Caco-2 (cell line): ENCODE data around the gene FRZB. TPM values are rescaled to one million over a fixed set of nuclear protein-coding genes. Genes with fewer than 3 reads are reported as not detected.

Source experiments
- Bru-seq: library from RNA; stranded (reverse); fragments of 400-500 nt; gene quantifications from one replicate; lab custom pipeline; 2021; lab: Mats Ljungman, UMichigan
- BruChase-seq, 2 experiments: library from RNA; stranded (reverse); fragments of 400-500 nt; gene quantifications; one replicate each; lab custom pipeline; 2021; lab: Mats Ljungman, UMichigan
- BruUV-seq: library from RNA; stranded (reverse); fragments of 400-500 nt; replicated peaks from 2 replicates; lab custom pipeline; 2021; lab: Mats Ljungman, UMichigan
- CTCF ChIA-PET: fragments of 300-600 bp; sonication (Branson Sonifier 250); formaldehyde crosslinking; loops from one replicate; lab custom pipeline; 2022; ENCODE audit warnings: antibody characterized with exemption; lab: Charles Lee
- POLR2A ChIA-PET: fragments of 300-600 bp; sonication (Branson Sonifier 250); formaldehyde crosslinking; loops from one replicate; lab custom pipeline; 2022; ENCODE audit warnings: antibody characterized with exemption; lab: Charles Lee
- DNase-seq, 2 experiments: peaks; one replicate each; pipeline versions ENCODE4 v3.0.0 to v3.0.0-alpha.2; 2020 to 2022
- H3K27me3 ChIP-seq: replicated peaks from 2 replicates; pipeline ENCODE4 v1.6.0; 2011; ENCODE audit warnings: low read length; ENCODE audit not compliant: control insufficient read depth, insufficient read depth
- H3K36me3 ChIP-seq: 2 replicates; pipeline ENCODE4 v1.5.1; 2011; ENCODE audit warnings: low read length; ENCODE audit not compliant: control insufficient read depth, insufficient read depth
- H3K4me1 ChIP-seq: fragments of 250-450 bp; sonication (Bioruptor Pico); 2 replicates; pipeline ENCODE4 v1.5.1; 2020; ENCODE audit warnings: mild to moderate bottlenecking
- H3K4me3 ChIP-seq: 2 replicates; pipeline ENCODE4 v1.5.1; 2011; ENCODE audit warnings: low read depth, mild to moderate bottlenecking, control low read depth, low read length
- H3K9me3 ChIP-seq: fragments of 250-450 bp; sonication (Bioruptor Pico); 2 replicates; pipeline ENCODE4 v1.5.1; 2020; ENCODE audit warnings: mild to moderate bottlenecking, moderate library complexity
- H3K27ac Mint-ChIP-seq: one replicate; pipeline ENCODE4 v1.8.0; 2022; ENCODE audit warnings: mixed read lengths; ENCODE audit not compliant: unreplicated experiment
- H3K27me3 Mint-ChIP-seq: one replicate; pipeline ENCODE4 v1.8.0; 2022; ENCODE audit warnings: mixed read lengths; ENCODE audit not compliant: insufficient read depth, unreplicated experiment
- H3K36me3 Mint-ChIP-seq: one replicate; pipeline ENCODE4 v1.8.0; 2022; ENCODE audit warnings: mild to moderate bottlenecking, mixed read lengths; ENCODE audit not compliant: insufficient read depth, unreplicated experiment
- H3K4me1 Mint-ChIP-seq: one replicate; pipeline ENCODE4 v1.8.0; 2022; ENCODE audit warnings: low read depth, mixed read lengths; ENCODE audit not compliant: unreplicated experiment
- H3K4me3 Mint-ChIP-seq: one replicate; pipeline ENCODE4 v1.8.0; 2022; ENCODE audit warnings: mild to moderate bottlenecking, moderate library complexity, mixed read lengths; ENCODE audit not compliant: unreplicated experiment
- H3K9me3 Mint-ChIP-seq: one replicate; pipeline ENCODE4 v1.8.0; 2022; ENCODE audit warnings: mixed read lengths; ENCODE audit not compliant: unreplicated experiment
- CTCF ChIP-seq, 2 experiments: fragments of 200-600 bp in 1 of 2; IDR thresholded peaks; 1 replicate in 1 of 2; 2 replicates in 1 of 2; pipeline versions ENCODE4 v1.5.1 to v1.8.0; 2011 to 2022; ENCODE audit warnings: antibody characterized with exemption in 1 of 2, control low read depth in 1 of 2, inconsistent platforms in 1 of 2, low read depth in 1 of 2, low read length in 1 of 2, mild to moderate bottlenecking in 1 of 2, moderate library complexity in 1 of 2; ENCODE audit not compliant: insufficient read depth in 1 of 2, severe bottlenecking in 1 of 2, unreplicated experiment in 1 of 2
- intact Hi-C: fragments of 100-400 bp; cut with micrococcal nuclease; formaldehyde crosslinking; loops from one replicate; pipeline ENCODE4 v1.10.0; 2022; ENCODE audit not compliant: unreplicated experiment
- long read RNA-seq: library from polyadenylated mRNA; stranded (forward); transcript quantifications from one replicate; pipeline ENCODE4 v2.0.0, GENCODE V29; 2022
- total RNA-seq: library from RNA; stranded (reverse); gene quantifications from 2 replicates; pipeline ENCODE4 v1.2.3, GENCODE V29; 2022

FRZB gene
- total RNA-seq (0.16 TPM in 1 of 2 replicates, not detected in the other), Bru-seq, nascent RNA (percentile 29 among the genes with signal in this experiment), BruChase-seq, experiment 1, labeled RNA remaining after a 2-hour chase (percentile 48 among the genes with signal in this experiment), BruChase-seq, experiment 2, labeled RNA remaining after a 6-hour chase (percentile 39 among the genes with signal in this experiment)
- long read RNA-seq: 0 reads

DNA sequence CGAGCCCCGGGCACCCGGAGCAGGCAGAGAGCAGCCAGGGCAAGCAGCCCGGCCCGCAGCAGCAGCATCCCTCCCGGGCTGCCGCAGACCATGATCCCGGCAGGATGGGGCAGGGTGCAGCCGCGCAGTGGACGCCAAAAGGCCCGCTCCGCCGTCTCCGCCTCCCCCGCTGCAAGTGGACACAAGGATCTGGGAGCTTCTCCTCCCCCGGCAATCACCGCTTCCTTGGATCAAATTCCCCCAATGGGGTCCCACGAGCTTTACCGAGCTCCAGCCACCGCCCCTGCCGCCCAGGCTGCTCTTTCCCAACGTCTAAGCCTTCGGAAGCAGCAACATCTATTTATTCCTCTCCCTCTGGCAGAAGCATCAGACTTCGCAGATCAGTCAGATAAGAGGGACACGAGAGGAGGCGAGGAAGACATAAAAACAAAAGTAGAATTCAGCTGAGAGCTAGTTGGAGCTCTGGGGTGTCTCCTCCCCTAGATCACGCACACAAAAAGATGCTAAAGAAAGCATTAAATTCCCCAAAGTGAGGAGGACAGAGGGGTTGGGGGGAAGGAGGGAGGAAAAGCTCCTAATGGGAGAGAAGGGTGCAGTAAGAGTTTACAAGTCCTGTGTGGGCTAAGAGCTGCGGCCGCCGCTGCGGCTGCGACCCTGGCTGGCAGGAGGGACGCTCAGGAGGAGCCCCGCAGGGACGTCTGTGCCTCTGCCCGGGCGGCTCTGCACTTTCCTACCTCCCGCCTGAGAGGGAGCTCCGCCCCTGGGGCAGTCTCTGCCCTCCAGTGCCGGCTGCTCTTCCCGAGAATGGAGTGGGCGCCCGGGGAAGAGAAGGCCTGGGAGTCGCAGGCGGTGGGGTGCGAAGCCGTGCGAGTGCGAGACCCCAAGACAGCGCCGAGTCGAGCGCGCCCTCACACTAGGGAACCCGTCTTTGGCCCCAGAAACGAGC, at the start of gene FRZB:
Gene FRZB, minus strand, starts transcription at position 177 of the 946 bp plus-strand sequence. Its CDS starts 85 bp downstream, at position 92.
- CTCF ChIA-PET: no interaction called here
- POLR2A ChIA-PET: no interaction called here
- no peaks in the 10 kb centered on the region for H3K36me3 Mint-ChIP-seq
- H3K4me3 Mint-ChIP-seq: no peak within 1 kb of the TSS
- H3K4me1 Mint-ChIP-seq: peaks cover 6% of the 10 kb centered on the region
- Histone ChIP-seq H3K36me3 (no peaks in the 10 kb centered on the region), H3K9me3 (no peaks in the 10 kb centered on the region), H3K4me3 (no peak within 1 kb of the TSS), H3K4me1 (peaks cover 2% of the 10 kb centered on the region; the same call in 1 of the 2 replicates), H3K27me3 (no peaks in the 10 kb centered on the region)
- BruUV-seq: no TSS peak
- no peaks in the 10 kb centered on the region for H3K27me3 Mint-ChIP-seq
- no peak for TF ChIP-seq CTCF (IDR thresholded peaks at IDR 0.05; ENCODE audit: insufficient read depth in 1 of 2, low read depth in 1 of 2, low read length in 1 of 2, severe bottlenecking in 1 of 2, unreplicated experiment in 1 of 2)
- intact Hi-C loops: no loop called here
- H3K27ac Mint-ChIP-seq: no peak within 1 kb of the TSS
- DNase-seq: no peak
- H3K9me3 Mint-ChIP-seq: no peaks in the 10 kb centered on the region

DNA sequence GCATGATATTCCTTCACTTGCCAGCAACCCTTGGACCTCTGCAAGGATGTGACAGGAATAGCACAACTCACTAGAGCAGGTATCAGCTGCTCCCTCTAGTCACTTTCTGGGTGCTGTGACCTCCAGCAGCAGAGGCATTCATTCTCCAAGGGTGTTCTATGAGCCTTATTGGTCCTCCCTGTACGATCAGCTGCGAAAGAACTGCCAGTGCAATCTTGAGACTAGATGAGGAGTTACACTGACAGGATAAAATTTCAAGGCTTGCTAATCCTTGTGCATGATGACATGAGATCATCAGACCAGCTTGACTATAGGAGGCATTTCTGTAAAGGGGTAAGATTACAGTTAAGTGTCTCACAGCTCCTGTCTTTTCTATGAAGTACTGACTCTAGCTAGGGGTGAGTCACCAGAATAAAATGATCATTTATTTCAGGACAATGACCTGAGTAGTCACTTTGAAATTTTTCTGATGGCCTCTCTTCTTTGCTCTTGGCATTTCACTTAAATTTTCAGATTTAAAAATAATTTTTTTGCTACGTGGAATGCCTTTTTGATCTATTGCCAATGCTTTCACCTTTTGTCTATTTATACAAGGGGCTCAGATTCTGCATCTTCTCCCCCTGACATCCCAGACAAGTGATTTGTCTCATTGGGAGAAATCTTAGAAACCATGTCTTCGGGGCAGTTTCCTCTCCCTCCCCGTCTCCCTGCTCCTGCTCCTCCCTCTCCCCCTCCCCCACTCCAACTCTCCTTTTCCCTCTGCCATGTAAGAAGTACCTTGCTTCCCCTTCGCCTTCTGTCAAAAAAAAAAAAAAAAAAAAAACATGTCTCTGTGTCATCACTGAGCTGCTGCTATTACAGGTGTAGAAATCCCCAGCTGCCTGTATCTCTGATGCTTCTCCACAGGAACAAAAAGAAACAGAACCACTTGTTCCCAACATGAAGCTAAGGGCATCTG, 49.2 kb upstream of the FRZB start:
- Mint-ChIP-seq H3K4me1 (no peaks in the 10 kb centered on the region), H3K4me3 (no peak overlapping the region), H3K27ac (no peak overlapping the region), H3K9me3 (no peaks in the 10 kb centered on the region), H3K27me3 (no peaks in the 10 kb centered on the region), H3K36me3 (peaks cover 55% of the 10 kb centered on the region)
- TF ChIP-seq CTCF (IDR thresholded peaks at IDR 0.05; ENCODE audit: insufficient read depth in 1 of 2, low read depth in 1 of 2, low read length in 1 of 2, severe bottlenecking in 1 of 2, unreplicated experiment in 1 of 2): no peak
- Histone ChIP-seq H3K36me3 (no peaks in the 10 kb centered on the region; the same call in 1 of the 2 replicates), H3K9me3 (no peaks in the 10 kb centered on the region), H3K4me3 (no peak overlapping the region), H3K27me3 (no peaks in the 10 kb centered on the region), H3K4me1 (no peaks in the 10 kb centered on the region)
- ChIA-PET POLR2A (no interaction called here), CTCF (interaction anchor here (0.6 kb wide), 1 partner anchor 24 kb away, joined by 6 read pairs; no protein-coding TSS in a partner anchor)
- intact Hi-C loops: no loop called here
- DNase-seq: no peak
- BruUV-seq: no TSS peak
